Measurements from ENCODE around the gene SPATA31C1.

DNA sequence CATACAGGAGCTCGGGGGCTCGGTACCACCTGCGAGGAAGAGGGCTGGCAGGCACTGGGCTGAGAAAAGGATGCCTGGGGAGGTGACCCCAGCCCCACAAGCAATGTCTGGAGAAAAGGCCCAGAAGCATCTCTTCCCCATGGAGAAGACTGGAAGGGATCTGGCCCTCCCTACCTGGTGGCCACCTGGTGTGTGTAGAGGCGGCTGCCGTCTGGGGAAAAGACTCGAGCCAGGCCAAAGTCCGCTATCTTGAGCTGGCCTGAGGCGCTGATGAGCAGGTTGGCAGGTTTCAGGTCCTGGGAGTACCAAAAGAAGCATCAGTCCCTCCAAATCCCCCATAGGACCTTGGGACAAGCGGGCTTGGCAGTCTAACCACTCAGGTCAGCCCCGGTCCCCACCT lies 52.8 kb downstream of the SPATA31C1 start:
- no peak for TF ChIP-seq EZH2 (IDR thresholded peaks at IDR 0.05; ENCODE audit: insufficient read depth, poor library complexity, severe bottlenecking)
- no peak for TF ChIP-seq EZH2phosphoT487 (IDR thresholded peaks at IDR 0.05; ENCODE audit: insufficient read depth, low read depth)
